COR-L47 (cell line): ENCODE measurements around the gene CLK4.
"Not testable (repeated sequence)": the region's sequence is repeated elsewhere in the genome, so short reads cannot be mapped to it uniquely, and the experiment has no call there.

Experiments
- DNase-seq: peaks from one replicate; lab custom pipeline; 2025; lab: John Stamatoyannopoulos, UW

Gene CLK4

GRCh38 chr5:178587763-178588611 is 38.9 kb downstream of the CLK4 start:
- no peak for DNase-seq

DNA sequence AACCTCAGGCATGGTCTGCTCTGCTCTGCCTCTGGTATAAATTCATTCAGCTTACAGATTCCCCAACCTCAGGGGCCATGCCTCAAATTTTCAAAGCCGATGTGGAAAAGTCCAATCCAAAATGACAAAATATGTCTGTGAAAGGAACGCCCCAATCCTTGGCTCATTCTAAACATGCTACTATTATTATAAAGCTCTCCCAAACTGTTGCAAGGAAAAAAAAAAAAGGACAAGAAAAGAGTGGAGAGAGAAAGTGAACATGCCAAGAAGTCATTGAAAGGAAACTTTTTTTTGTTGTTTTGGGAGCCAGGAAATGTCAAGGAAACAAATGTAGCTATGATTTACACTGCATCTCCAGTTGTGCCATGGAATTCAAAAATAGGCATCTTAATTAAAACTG is 40.5 kb downstream of the CLK4 start:
- no peak for DNase-seq

GRCh38 chr5:178585421-178585820 is 41.4 kb downstream of the CLK4 start:
- not testable (repeated sequence) for DNase-seq

- DNase-seq, result no peak
Measured at GRCh38 chr5:178583279-178583678, 43.6 kb downstream of the CLK4 start.

DNA sequence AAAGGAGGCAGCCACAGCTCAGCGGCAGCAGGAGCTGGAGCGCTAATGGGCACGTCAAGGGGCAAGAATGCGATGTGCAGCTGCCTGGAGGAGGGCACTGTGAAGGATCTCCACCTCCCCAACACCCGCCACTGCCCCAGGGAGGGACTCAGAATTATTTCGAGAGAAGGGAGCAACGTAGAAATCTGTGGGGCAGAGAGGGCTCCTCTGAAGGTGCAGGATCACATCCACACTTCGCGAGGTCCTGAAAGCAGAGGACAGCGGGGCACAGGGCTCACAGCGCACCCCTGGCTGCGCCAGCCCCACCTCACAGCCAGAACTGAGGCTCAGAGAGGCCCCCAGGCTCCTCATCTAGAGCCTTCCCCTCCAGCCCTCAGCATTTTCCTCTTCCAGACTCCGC is 44.6 kb downstream of the CLK4 start:
- no peak for DNase-seq

GRCh38 chr5:178581621-178582020 is 45.2 kb downstream of the CLK4 start:
- DNase-seq, result no peak

DNA sequence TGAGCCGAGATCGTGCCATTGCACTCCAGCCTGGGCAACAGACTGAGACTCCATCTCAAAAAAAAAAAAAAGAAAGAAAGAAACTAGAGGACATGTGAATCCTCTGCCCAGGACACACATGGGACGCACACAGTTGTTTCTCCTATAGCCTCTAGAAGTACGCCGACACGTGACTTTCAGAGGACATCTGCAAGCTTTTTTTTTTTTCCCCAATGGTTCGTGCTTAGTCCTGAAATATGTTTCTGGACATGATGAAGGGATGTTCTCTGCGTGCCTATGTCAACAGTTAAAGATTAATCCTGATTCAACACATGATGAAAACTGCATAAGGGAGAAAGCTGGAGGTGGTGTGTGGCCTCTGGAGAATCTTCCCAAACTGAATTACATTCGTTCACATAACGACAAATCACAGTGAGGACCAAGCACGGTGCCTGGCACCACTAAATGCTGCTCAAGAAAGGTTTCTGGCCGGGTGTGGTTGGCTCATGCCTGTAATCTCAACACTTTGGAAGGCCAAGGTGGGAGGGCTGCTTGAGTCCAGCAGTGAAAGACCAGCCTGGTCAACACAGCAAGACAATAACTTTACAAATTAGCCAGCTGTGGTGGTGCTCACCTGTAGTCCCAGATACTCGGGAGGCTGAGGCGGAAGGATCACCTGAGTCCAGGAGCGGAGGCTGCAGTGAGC is 46.4 kb downstream of the CLK4 start:
- DNase-seq, result no peak

DNA sequence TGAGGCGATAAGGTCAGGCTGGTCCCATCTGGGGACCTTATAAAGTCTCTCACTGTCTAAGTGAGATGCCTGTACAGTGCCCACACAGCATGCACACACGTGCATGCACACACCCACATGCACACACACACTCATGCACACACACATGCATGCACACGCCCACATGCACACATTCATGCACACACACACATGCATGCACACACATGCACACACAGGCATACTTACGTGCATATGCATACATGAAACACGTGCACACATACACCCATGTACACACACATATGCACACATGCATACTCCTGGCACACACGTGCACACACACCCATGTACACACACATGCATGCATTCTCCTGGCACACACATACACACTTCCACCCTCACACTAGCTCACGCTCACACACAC is 48.9 kb downstream of the CLK4 start:
- no peak for DNase-seq

DNA sequence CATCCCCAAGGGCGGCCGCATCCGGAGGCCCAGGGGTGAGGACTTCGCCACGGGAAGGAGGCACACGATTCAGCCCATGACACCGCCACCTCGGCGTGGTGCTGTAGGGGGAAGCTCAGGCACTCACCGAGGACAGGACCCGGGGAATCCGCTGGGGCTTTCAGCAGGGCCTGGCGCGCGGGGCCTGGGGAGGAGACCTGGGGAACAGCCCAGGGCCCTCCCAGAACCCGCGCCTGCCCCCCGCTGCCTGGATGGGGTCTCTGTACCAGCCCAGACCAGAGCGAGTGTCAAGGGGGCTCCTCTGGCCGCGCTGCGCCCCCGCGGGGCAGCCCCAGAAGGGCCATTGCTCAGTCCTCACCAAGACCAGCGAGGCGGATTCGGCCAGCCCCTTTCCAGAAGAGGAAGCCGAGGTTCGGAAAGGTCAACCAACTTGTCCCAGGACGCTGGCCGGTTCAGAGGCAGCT is 49.4 kb downstream of the CLK4 start:
- DNase-seq, result no peak

DNA sequence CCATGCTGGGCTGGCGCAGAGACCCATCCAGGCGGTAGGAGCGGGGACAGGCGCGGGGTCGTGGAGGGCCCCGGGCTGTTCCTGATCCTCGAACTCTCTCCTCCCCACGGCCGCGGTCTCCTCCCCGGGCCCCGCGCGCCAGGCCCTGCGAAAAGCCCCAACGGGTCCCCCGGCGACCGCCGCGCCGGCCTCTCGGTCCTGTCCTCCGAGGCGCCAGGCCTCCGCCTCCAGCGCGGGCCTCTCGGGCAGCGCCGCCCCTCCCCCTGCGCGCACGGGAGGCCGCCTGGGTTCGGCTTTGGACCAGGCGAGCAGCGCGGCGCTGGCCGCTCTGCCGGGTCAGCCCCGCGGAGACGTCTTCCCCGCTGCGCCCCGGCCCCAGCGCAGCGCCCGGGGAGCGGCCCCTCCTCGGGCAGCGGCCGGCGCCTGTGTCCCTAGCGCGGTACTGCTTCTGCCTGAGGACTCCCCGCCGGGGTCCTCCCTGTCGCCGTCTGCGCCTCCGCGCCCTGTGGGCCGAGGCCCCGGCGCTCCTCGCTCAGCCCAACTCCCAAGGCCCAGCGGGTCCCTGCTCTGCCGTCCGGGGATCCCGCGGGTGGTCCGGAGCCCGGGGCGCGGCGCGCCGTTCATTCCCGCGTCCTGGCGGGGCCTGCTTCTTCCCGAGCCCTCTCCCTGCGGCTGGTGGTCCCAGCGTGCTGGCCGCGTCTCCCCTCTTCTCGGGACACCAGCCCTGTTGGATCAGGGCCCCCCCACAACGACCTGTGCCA is 50.1 kb downstream of the CLK4 start:
- no peak for DNase-seq

DNA sequence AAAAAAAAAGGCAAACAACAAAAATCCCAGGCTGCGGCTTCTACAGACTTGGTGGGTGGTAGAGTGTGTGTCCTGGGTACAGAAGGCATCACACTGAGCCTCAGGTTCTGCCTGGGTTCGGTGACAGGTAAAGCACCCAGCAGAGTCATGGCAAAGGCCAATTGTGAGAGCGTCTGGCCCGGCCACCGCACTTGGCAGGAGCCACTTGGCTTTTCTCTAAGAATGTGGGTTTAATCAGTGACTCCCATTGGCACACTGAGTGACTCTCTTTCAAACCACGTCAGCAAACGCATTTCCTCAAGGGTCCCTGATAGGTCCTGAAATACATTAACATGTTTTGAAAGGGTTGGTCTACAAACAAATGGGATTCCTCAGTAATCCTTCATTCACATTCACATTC is 53.6 kb downstream of the CLK4 start:
- DNase-seq, result no peak

DNA sequence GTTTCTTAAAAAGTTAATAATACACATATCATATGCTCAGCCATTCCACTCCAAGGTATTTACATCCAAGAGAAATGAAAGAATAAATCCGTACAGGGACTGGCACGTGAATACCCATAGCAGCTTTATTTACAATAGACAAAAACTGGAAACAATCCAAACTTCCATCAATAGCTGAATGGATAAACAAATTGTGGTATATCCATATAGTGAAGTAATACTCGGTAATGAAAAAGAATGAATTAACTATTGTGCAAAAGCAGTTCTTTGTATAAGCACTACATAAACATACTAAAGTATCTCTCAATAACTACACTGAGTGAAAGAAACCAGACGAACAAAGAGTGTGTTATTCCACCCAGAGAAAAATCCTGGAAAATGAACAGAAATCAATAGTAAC is 54.2 kb downstream of the CLK4 start:
- no peak for DNase-seq

GRCh38 chr5:178569485-178569884 is 57.4 kb downstream of the CLK4 start:
- DNase-seq, result no peak

- no peak for DNase-seq
Measured at GRCh38 chr5:178564811-178565550, 61.9 kb downstream of the CLK4 start.

DNA sequence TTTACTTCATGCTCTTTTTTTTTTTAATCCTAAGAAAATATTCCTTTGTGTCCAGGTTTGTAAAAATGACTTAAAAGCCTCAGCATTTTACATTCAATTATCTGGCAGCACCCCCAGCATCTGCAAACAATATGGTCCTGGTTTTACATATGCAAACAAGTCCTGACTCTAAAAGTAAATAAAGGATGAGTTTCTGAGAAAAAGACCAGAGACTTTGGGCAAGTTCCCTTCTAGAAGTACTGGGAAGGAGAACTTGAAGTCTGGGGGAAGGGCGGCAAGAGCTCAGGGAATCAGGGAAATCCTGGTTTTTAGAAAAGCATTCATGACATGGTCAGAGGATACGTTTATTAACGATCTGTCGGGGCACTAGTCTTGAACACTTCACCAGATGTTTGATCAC is 62.5 kb downstream of the CLK4 start:
- no peak for DNase-seq

- DNase-seq, result no peak
Measured at GRCh38 chr5:178563621-178564020, 63.2 kb downstream of the CLK4 start.

GRCh38 chr5:178561746-178562264 is 65.0 kb downstream of the CLK4 start:
- no peak for DNase-seq

DNA sequence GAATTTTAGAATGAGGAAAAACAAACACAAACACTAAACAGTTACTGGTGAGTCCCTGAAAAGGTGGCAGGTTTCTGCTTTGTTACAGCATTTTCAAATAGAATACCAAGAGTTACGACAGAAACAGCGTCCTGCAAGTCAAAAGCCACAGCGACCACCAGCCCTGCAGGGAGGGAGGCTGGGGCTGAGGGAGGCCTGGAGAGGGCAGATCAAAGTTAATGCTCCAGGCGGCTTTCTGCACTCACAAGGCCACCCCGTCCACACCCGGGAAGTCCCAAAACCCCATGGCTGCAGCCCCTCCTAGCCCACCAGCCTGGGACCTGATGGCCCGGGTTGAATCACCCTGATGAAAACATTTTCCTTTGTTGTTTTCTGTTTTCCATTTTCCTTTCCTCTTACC is 65.9 kb downstream of the CLK4 start:
- DNase-seq, result no peak

DNA sequence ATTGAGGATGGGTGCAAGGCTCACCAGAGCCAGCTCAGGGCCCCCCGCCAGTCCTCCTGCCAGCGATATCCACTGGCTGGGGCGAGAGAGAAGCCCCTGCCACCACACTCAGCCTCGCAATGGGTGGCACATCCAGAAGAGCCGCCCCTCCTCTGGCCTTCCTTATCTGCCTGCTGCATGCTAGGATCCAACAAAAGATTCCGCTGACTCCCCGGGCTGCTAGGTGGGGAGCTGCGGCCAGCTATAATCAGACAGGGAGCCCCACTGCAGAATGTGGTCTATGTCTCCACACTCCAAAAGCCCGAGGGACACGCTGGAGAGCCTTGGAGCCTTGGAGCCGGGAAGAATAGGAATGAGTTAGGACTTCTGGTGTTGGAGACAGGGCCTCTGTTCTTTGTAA is 69.4 kb downstream of the CLK4 start:
- DNase-seq, result no peak

DNA sequence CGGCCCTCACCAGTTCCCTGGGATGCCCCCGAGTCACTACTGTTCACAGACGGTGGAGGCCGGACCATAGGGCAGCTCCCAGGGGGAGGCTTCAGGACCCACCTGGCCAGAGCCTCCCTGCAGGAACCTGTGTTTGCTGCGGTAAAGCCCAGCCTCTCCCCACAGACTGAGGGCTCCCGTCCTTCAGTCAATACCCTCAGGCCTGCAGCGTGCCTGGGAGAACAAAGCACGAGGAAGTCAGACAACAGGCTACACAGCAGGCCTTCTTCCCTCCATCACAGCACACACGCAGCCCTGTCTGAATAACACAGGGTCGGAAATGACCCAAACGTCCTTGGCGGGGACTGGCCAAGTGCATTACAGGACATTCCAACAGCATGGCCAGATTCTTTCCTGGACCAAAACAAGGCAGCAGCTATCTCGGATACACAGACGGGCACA is 71.1 kb downstream of the CLK4 start:
- peak; percentile 6 for DNase-seq

DNA sequence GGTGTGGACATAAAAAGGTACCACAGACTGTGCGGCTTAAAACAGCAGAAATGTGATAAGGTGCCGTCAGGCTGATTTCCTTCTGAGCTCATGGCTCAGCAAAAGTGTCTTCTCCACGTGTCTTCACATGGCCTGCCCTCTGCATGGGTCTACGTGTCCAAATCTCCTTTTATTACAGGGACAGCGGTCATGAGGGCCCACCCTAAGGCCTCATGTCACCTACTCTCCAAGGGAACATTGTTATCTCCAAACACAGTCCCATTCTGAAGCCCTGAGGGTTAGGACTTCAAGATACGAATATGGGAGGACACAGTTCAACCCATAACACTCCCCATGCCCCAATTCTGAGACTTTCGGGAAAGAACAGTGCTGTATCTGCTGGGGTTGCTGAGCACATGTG is 71.8 kb downstream of the CLK4 start:
- no peak for DNase-seq

DNA sequence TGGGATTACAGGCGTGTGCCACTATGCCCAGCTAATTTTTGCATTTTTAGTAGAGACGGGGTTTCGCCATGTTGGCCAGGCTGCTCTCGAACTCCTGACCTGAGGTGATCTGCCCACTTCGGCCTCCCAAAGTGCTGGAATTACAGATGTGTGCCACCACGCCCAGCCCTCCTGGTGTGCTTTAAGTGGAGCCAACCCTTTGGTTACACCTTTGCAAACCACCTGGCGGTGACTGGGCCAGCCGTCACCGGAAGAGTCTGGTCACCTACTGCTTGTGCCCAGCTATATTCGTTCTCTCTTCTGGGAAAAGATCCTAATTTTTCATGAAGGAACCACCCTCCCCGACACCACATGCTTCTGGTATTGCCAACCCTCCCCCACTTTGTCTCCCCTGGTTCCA is 72.5 kb downstream of the CLK4 start:
- DNase-seq, result no peak
